ENCODE measurements around the gene CCNY.

The CCNY gene

GRCh38 chr10:35456153-35456720 is 119.9 kb downstream of the CCNY start:
- no peak overlapping the region for H3K27ac ChIP-seq (ENCODE audit: low read length)
- no peak overlapping the region for H2AFZ ChIP-seq (ENCODE audit: low read depth, low read length)
- no peaks in the 10 kb centered on the region for H3K27me3 ChIP-seq (ENCODE audit: low read depth, low read length)
- no peaks in the 10 kb centered on the region for H3K36me3 ChIP-seq (replicated peaks; ENCODE audit: low read depth, low read length)
- peaks cover 14% of the 10 kb centered on the region for H3K4me1 ChIP-seq (ENCODE audit: low read length)
- no peaks in the 10 kb centered on the region for H3K9me3 ChIP-seq (ENCODE audit: insufficient read depth, low read length)
- H3K4me2 ChIP-seq (ENCODE audit: low read length), result no peak overlapping the region
- 0 out of 2 replicates have a peak, but pooled peaks cover 9% of the 10 kb centered on the region for H4K20me1 ChIP-seq (ENCODE audit: insufficient read depth, low read length)
- H3K9ac ChIP-seq (ENCODE audit: low read length), result no peak overlapping the region
- no peak overlapping the region for H3K4me3 ChIP-seq (ENCODE audit: low read length)
- TF ChIP-seq EZH2phosphoT487 (IDR thresholded peaks at IDR 0.05; ENCODE audit: low read depth), result no peak
- TF ChIP-seq CTCF (IDR thresholded peaks at IDR 0.05; ENCODE audit: low read depth, low read length), result no peak
- peaks cover 24% of the 10 kb centered on the region for H3K79me2 ChIP-seq (ENCODE audit: low read length)

GRCh38 chr10:35456784-35457183 is 120.5 kb downstream of the CCNY start:
- no peak for TF ChIP-seq EZH2phosphoT487 (IDR thresholded peaks at IDR 0.05; ENCODE audit: low read depth)
- TF ChIP-seq CTCF (IDR thresholded peaks at IDR 0.05; ENCODE audit: low read depth, low read length), result no peak
- H4K20me1 ChIP-seq (ENCODE audit: insufficient read depth, low read length), result 0 out of 2 replicates have a peak, but pooled peaks cover 13% of the 10 kb centered on the region
- no peak overlapping the region for H3K9ac ChIP-seq (ENCODE audit: low read length)
- no peak overlapping the region for H3K4me3 ChIP-seq (ENCODE audit: low read length)
- no peaks in the 10 kb centered on the region for H3K27me3 ChIP-seq (ENCODE audit: low read depth, low read length)
- no peak overlapping the region for H3K4me2 ChIP-seq (ENCODE audit: low read length)
- no peaks in the 10 kb centered on the region for H3K9me3 ChIP-seq (ENCODE audit: insufficient read depth, low read length)
- no peak overlapping the region for H3K27ac ChIP-seq (ENCODE audit: low read length)
- no peak overlapping the region for H2AFZ ChIP-seq (ENCODE audit: low read depth, low read length)
- H3K4me1 ChIP-seq (ENCODE audit: low read length), result peaks cover 9% of the 10 kb centered on the region
- peaks cover 18% of the 10 kb centered on the region for H3K79me2 ChIP-seq (ENCODE audit: low read length)
- no peaks in the 10 kb centered on the region for H3K36me3 ChIP-seq (replicated peaks; ENCODE audit: low read depth, low read length)

- Histone ChIP-seq H3K9ac (ENCODE audit: low read length) (no peak overlapping the region), H3K4me2 (ENCODE audit: low read length) (no peak overlapping the region), H3K79me2 (ENCODE audit: low read length) (peaks cover 12% of the 10 kb centered on the region; the same call in 1 of the 2 replicates)
Observed at GRCh38 chr10:35458500-35459448, 122.5 kb downstream of the CCNY start.

More at GRCh38 chr10:35458500-35459448, 122.5 kb downstream of the CCNY start:
- no peak for TF ChIP-seq CTCF (IDR thresholded peaks at IDR 0.05; ENCODE audit: low read depth, low read length)
- TF ChIP-seq EZH2phosphoT487 (IDR thresholded peaks at IDR 0.05; ENCODE audit: low read depth), result no peak
- no peak overlapping the region for H3K27ac ChIP-seq (ENCODE audit: low read length)
- H3K4me1 ChIP-seq (ENCODE audit: low read length), result peaks cover 10% of the 10 kb centered on the region
- no peaks in the 10 kb centered on the region for H3K9me3 ChIP-seq (ENCODE audit: insufficient read depth, low read length)
- no peak overlapping the region for H3K4me3 ChIP-seq (ENCODE audit: low read length)
- no peaks in the 10 kb centered on the region for H3K36me3 ChIP-seq (replicated peaks; ENCODE audit: low read depth, low read length)
- no peak overlapping the region for H2AFZ ChIP-seq (ENCODE audit: low read depth, low read length)
- no peaks in the 10 kb centered on the region for H3K27me3 ChIP-seq (ENCODE audit: low read depth, low read length)
- H4K20me1 ChIP-seq (ENCODE audit: insufficient read depth, low read length), result peaks cover 17% of the 10 kb centered on the region; the same call in 1 of the 2 replicates

Measured in OCI-LY3 (cell line).